HG03045 (cell line): ENCODE measurements around the gene FAM8A1.

Experiments
- ATAC-seq: cut with Tn5 transposase; IDR thresholded peaks from one replicate; pipeline ENCODE4 v1.9.1; 2021; ENCODE audit warnings: mild to moderate bottlenecking, moderate library complexity; ENCODE audit not compliant: unreplicated experiment

FAM8A1 gene

GRCh38 chr6:17653198-17653882 lies 53.2 kb downstream of the FAM8A1 start:
- no peak for ATAC-seq

GRCh38 chr6:17656092-17656491 lies 56.0 kb downstream of the FAM8A1 start:
- ATAC-seq, result no peak

- no peak for ATAC-seq
Observed at GRCh38 chr6:17656644-17657043, 56.5 kb downstream of the FAM8A1 start.
